GM12878 (cell line): ENCODE measurements around the gene AXDND1. TPM values are rescaled to one million over a fixed set of nuclear protein-coding genes. Genes with fewer than 3 reads are reported as not detected.

Experiments
- ATAC-seq: fragments of 200-7000 bp; cut with Tn5 transposase; 3 replicates; pipeline ENCODE4 v1.9.1; 2020; ENCODE audit warnings: mild to moderate bottlenecking, moderate library complexity
- BruUV-seq: library from RNA; stranded (reverse); fragments of 400-500 nt; replicated peaks from 2 replicates; lab custom pipeline; 2021; lab: Mats Ljungman, UMichigan
- CTCF ChIA-PET: fragments of 300-600 bp; sonication (Branson Sonifier 250); formaldehyde crosslinking; extraction: SDS; loops from one replicate; lab custom pipeline; 2021; ENCODE audit warnings: inconsistent platforms; lab: Yijun Ruan, JAX
- POLR2A ChIA-PET: fragments of 350-600 bp; formaldehyde crosslinking; extraction: SDS; loops from one replicate; lab custom pipeline; 2021; ENCODE audit warnings: inconsistent platforms; lab: Charles Lee
- RAD21 ChIA-PET: fragments of 300-600 bp; sonication (Branson Sonifier 250); formaldehyde crosslinking; loops from one replicate; lab custom pipeline; 2023; ENCODE audit warnings: antibody characterized with exemption; ENCODE audit not compliant: unreplicated experiment; lab: Charles Lee
- SMC1A ChIA-PET: fragments of 300-600 bp; sonication (Branson Sonifier 250); formaldehyde crosslinking; loops from one replicate; lab custom pipeline; 2023; ENCODE audit not compliant: unreplicated experiment, uncharacterized antibody; lab: Charles Lee
- DNase-seq: peaks from one replicate; pipeline ENCODE4 v3.0.0-alpha.2; 2011; ENCODE audit warnings: low read depth, low spot score
- FAIRE-seq: peaks from 3 replicates; lab custom pipeline; 2011; peaks lifted over from hg19 to GRCh38; lab: Jason Lieb, UNC
- H2AFZ ChIP-seq: 2 replicates; pipeline ENCODE4 v1.6.0; 2011; ENCODE audit warnings: low read depth, low read length, control low read depth; ENCODE audit not compliant: control insufficient read depth
- H3K27ac ChIP-seq: 2 replicates; pipeline ENCODE4 v1.5.1; 2011; ENCODE audit warnings: control low read depth; ENCODE audit not compliant: control insufficient read depth, insufficient read depth
- H3K27me3 ChIP-seq, 2 experiments: replicated peaks in 1 of 2; 2 replicates each; pipeline versions ENCODE4 v1.6.0 to v1.6.1; 2011; ENCODE audit warnings: low read length in 1 of 2; ENCODE audit not compliant: control insufficient read depth in 2 of 2, insufficient read depth in 2 of 2
- H3K36me3 ChIP-seq, 2 experiments: 2 replicates each; pipeline ENCODE4 v1.5.1; 2011; ENCODE audit warnings: low read length in 1 of 2; ENCODE audit not compliant: control insufficient read depth in 2 of 2, insufficient read depth in 2 of 2
- H3K4me1 ChIP-seq: 2 replicates; pipeline ENCODE4 v1.6.1; 2011; ENCODE audit warnings: mild to moderate bottlenecking, low read length, moderate library complexity, mixed read lengths; ENCODE audit not compliant: control insufficient read depth, insufficient read depth
- H3K4me2 ChIP-seq: 2 replicates; pipeline ENCODE4 v1.6.0; 2011; ENCODE audit warnings: control low read depth; ENCODE audit not compliant: control insufficient read depth, insufficient read depth
- H3K4me3 ChIP-seq: fragments of 200-600 bp; sonication (generic); 2 replicates; pipeline ENCODE4 v1.5.1; 2016
- H3K79me2 ChIP-seq: 2 replicates; pipeline ENCODE4 v1.6.0; 2011; ENCODE audit warnings: low read length; ENCODE audit not compliant: control insufficient read depth, insufficient read depth
- H3K9ac ChIP-seq: 2 replicates; pipeline ENCODE4 v1.8.0; 2011; ENCODE audit warnings: low read length, control low read depth, mixed read lengths; ENCODE audit not compliant: control insufficient read depth, insufficient read depth
- H3K9me3 ChIP-seq: replicated peaks from 3 replicates; pipeline ENCODE4 v1.5.1; 2011; ENCODE audit warnings: mild to moderate bottlenecking, low read length; ENCODE audit not compliant: control insufficient read depth, insufficient read depth
- H4K20me1 ChIP-seq: 2 replicates; pipeline ENCODE4 v1.6.0; 2011; ENCODE audit not compliant: control insufficient read depth, insufficient read depth
- BCL11A ChIP-seq: IDR thresholded peaks from 2 replicates; pipeline ENCODE4 v1.6.1; 2011; ENCODE audit warnings: low read depth, low read length
- BHLHE40 ChIP-seq, 2 experiments: fragments of 450-650 bp in 1 of 2; IDR thresholded peaks; 2 replicates each; pipeline ENCODE4 v1.6.1; 2011 to 2017; ENCODE audit warnings: low read depth in 2 of 2, borderline replicate concordance in 1 of 2, improper control_type of control experiment in 1 of 2, low read length in 1 of 2, mild to moderate bottlenecking in 1 of 2
- CBFB ChIP-seq: IDR thresholded peaks from 2 replicates; pipeline ENCODE4 v1.6.1; 2016; ENCODE audit warnings: antibody characterized with exemption, low read depth
- CBX3 ChIP-seq: fragments of 200-600 bp; sonication (generic); IDR thresholded peaks from 2 replicates; pipeline ENCODE4 v1.6.1; 2016; ENCODE audit warnings: low read depth, borderline replicate concordance
- CHD4 ChIP-seq: fragments of 200-600 bp; sonication (generic); IDR thresholded peaks from 2 replicates; pipeline ENCODE4 v1.6.1; 2016; ENCODE audit warnings: mild to moderate bottlenecking
- FOS ChIP-seq: IDR thresholded peaks from 3 replicates; pipeline ENCODE4 v1.6.1; 2011; ENCODE audit warnings: borderline replicate concordance; ENCODE audit not compliant: insufficient read length; ENCODE audit errors: extremely low read depth
- GATAD2B ChIP-seq: fragments of 450-650 bp; conservative IDR thresholded peaks from 2 replicates; pipeline ENCODE4 v1.6.1; 2017; ENCODE audit warnings: low read depth, mild to moderate bottlenecking, moderate library complexity
- IKZF1 ChIP-seq: fragments of 450-650 bp; conservative IDR thresholded peaks from 2 replicates; pipeline ENCODE4 v1.6.1; 2017; ENCODE audit warnings: antibody characterized with exemption, mild to moderate bottlenecking
- MEF2A ChIP-seq: IDR thresholded peaks from 2 replicates; pipeline ENCODE4 v1.6.1; 2011; ENCODE audit warnings: low read depth, mild to moderate bottlenecking, low read length, moderate library complexity; ENCODE audit not compliant: insufficient read depth
- MXI1 ChIP-seq: fragments of 150-350 bp; IDR thresholded peaks from 2 replicates; pipeline ENCODE4 v1.6.1; 2011; ENCODE audit warnings: low read depth, mild to moderate bottlenecking, inconsistent platforms, low read length, improper control_type of control experiment
- SIN3A ChIP-seq: IDR thresholded peaks from 2 replicates; pipeline ENCODE4 v1.6.1; 2012; ENCODE audit warnings: low read depth, low read length, improper control_type of control experiment
- SUPT20H ChIP-seq: IDR thresholded peaks from 2 replicates; pipeline ENCODE4 v1.6.1; 2011; ENCODE audit warnings: low read depth, mild to moderate bottlenecking, low read length, moderate library complexity, borderline replicate concordance; ENCODE audit not compliant: control insufficient read depth
- TCF3 ChIP-seq: IDR thresholded peaks from 2 replicates; pipeline ENCODE4 v1.6.1; 2012; ENCODE audit warnings: low read depth, mild to moderate bottlenecking, low read length, borderline replicate concordance; ENCODE audit not compliant: insufficient read depth
- YY1 ChIP-seq: IDR thresholded peaks from 2 replicates; pipeline ENCODE4 v1.6.1; 2011; ENCODE audit warnings: low read depth, mild to moderate bottlenecking, low read length
- ZNF217 ChIP-seq: fragments of 450-650 bp; IDR thresholded peaks from 2 replicates; pipeline ENCODE4 v1.6.1; 2017; ENCODE audit warnings: antibody characterized with exemption, mild to moderate bottlenecking
- WGBS: methylation state at CpG from one replicate; pipeline ENCODE4 v1.1.6; 2016; ENCODE audit warnings: low lambda C conversion rate; ENCODE audit not compliant: insufficient replicate concordance, insufficient coverage; ENCODE audit errors: missing lambda C conversion rate; 5-methylcytosine and 5-hydroxymethylcytosine counted together
- in situ Hi-C: fragments of 300-500 bp; cut with MboI; formaldehyde crosslinking; loops from 9 replicates; pipeline ENCODE4 v1.14.3; 2018; ENCODE audit warnings: mixed read lengths
- intact Hi-C: fragments of 100-400 bp; cut with micrococcal nuclease; formaldehyde crosslinking; loops from one replicate; pipeline ENCODE4 v1.14.2; 2022; ENCODE audit not compliant: unreplicated experiment
- polyA plus RNA-seq, 11 experiments: library from polyadenylated mRNA; depleted of rRNA in 4 of 11; unstranded in 6 of 11; stranded (reverse) in 5 of 11; fragments of >200 nt; fragmentation: Nextera tagmentation in 4 of 11; fragmentation: Illumina TruSeq in 1 of 11; extraction: Ambion mirVana in 4 of 11; extraction: Trizol in 1 of 11; gene quantifications; 1 replicate in 1 of 11; 2 replicates in 10 of 11; pipeline versions ENCODE4 v1.2.1 to v1.2.3, GENCODE V29; 2011 to 2016; ENCODE audit warnings: inconsistent platforms in 2 of 11, missing spikeins in 2 of 11, low read depth in 1 of 11
- total RNA-seq, 4 experiments: library from RNA; depleted of rRNA in 3 of 4; stranded (reverse); fragments of >200 nt in 3 of 4; fragmentation: Illumina TruSeq in 1 of 4; extraction: Trizol in 1 of 4; gene quantifications; 2 replicates each; pipeline versions ENCODE4 v1.2.1 to v1.2.3, GENCODE V29; 2013 to 2021
- TF ChIP-seq, protein P1 (sequence below): fragments of 450-650 bp; IDR thresholded peaks from 2 replicates; pipeline ENCODE4 v1.6.1; 2016; ENCODE audit warnings: mild to moderate bottlenecking

AXDND1 gene
- total and polyA plus RNA-seq, 10 of the 15 experiments (the other 5 are each of a cell fraction or from before 2014, with no cell fraction given), result 0.12 to 0.84 (median 0.42) TPM

- no peaks in the 10 kb centered on the region; the same call in 2 of the 3 replicates for H3K9me3 ChIP-seq
These were observed 179.6 kb downstream of the AXDND1 start for GRCh38 chr1:179545321-179545720.

DNA sequence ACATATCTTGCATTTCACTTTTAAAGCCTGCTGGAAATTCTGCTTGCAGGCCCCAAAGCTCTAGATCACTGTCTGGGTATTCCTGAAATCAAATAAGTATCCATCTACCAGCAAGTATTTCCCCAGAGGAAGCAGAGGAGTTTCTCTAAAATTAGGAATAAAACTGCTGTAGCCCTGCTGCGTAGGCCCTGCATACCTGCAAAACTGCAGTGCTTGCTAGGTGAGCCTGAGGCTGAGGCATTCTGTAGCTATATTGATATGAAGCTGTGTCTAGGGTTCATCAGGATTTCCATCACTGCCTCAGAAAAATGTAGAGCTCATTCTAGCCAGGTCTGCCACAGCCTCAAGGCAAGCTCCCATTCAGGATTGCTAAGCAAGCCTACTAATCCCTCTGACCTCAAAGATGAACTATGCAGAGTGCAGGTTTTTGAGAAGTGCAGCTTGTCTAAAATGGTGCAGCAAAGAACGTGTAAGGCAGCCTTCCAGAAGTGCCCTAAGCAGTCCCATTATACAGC, 181.3 kb downstream of the AXDND1 start:
- no peak for FAIRE-seq
- no peak overlapping the region for H3K27ac ChIP-seq
- intact Hi-C loops (no loop called here), in situ Hi-C loops (no loop called here)
- no peaks in the 10 kb centered on the region; the same call in 1 of the 2 replicates for H3K4me1 ChIP-seq
- POLR2A ChIA-PET, result no interaction called here
- no peak overlapping the region for H3K4me2 ChIP-seq
- no peak overlapping the region for H2AFZ ChIP-seq
- TF ChIP-seq FOS (no peak), GATAD2B (no peak), SIN3A (no peak), MEF2A (no peak), TCF3 (no peak), CBFB (no peak), YY1 (no peak), IKZF1 (no peak), BCL11A (no peak), CHD4 (no peak), BHLHE40 (IDR thresholded peaks at IDR 0.05; ENCODE audit: borderline replicate concordance in 1 of 2, low read depth in 2 of 2, low read length in 1 of 2) (no peak), MXI1 (no peak), CBX3 (no peak), SUPT20H (no peak)
- TF ChIP-seq, protein P1, sequence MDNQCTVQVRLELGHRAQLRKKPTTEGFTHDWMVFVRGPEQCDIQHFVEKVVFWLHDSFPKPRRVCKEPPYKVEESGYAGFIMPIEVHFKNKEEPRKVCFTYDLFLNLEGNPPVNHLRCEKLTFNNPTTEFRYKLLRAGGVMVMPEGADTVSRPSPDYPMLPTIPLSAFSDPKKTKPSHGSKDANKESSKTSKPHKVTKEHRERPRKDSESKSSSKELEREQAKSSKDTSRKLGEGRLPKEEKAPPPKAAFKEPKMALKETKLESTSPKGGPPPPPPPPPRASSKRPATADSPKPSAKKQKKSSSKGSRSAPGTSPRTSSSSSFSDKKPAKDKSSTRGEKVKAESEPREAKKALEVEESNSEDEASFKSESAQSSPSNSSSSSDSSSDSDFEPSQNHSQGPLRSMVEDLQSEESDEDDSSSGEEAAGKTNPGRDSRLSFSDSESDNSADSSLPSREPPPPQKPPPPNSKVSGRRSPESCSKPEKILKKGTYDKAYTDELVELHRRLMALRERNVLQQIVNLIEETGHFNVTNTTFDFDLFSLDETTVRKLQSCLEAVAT, result no peak
- no peaks in the 10 kb centered on the region for H3K27me3 ChIP-seq
- SMC1A ChIA-PET, result no interaction called here
- WGBS, result 27% methylated on average over 2 of the region's 2 CpGs
- CTCF ChIA-PET, result interaction anchor here (1.0 to 1.4 kb wide), 3 partner anchors 10 to 263 kb away, joined by 3 to 5 read pairs (median 3); no protein-coding TSS in a partner anchor
- no peaks in the 10 kb centered on the region for H3K36me3 ChIP-seq
- no peaks in the 10 kb centered on the region for H3K79me2 ChIP-seq
- H3K4me3 ChIP-seq, result no peak overlapping the region
- no TSS peak for BruUV-seq
- ATAC-seq, result no peak
- no peak overlapping the region for H3K9ac ChIP-seq
- H4K20me1 ChIP-seq, result no peaks in the 10 kb centered on the region
- RAD21 ChIA-PET, result no interaction called here
- no peaks in the 10 kb centered on the region for H3K9me3 ChIP-seq
- DNase-seq, result no peak

More at GRCh38 chr1:179545321-179545720, 179.6 kb downstream of the AXDND1 start:
- ChIA-PET RAD21 (no interaction called here), POLR2A (no interaction called here), SMC1A (no interaction called here), CTCF (no interaction called here)
- WGBS, result 9% methylated on average over 3 of the region's 3 CpGs
- BruUV-seq, result no TSS peak
- no peak for ATAC-seq
- H3K36me3 ChIP-seq, result no peaks in the 10 kb centered on the region
- no peak for TF ChIP-seq ZNF217
- no peak overlapping the region for H3K4me3 ChIP-seq
- H2AFZ ChIP-seq, result no peak overlapping the region
- in situ Hi-C loops (no loop called here), intact Hi-C loops (no loop called here)
- no peak for DNase-seq
- H3K27ac ChIP-seq, result no peak overlapping the region
- H3K79me2 ChIP-seq, result no peaks in the 10 kb centered on the region
- no peak for FAIRE-seq
- H3K27me3 ChIP-seq, result no peaks in the 10 kb centered on the region
- H3K4me1 ChIP-seq, result no peaks in the 10 kb centered on the region
- no peak overlapping the region for H3K9ac ChIP-seq
- H3K4me2 ChIP-seq, result no peak overlapping the region
- H4K20me1 ChIP-seq, result no peaks in the 10 kb centered on the region
